Measurements from ENCODE around the gene ACBD3.
A peak's percentile ranks its signal among the peaks of the same experiment; 100 is the strongest.

ACBD3 gene

GRCh38 chr1:226181996-226182714, 4.4 kb downstream of the ACBD3 start:
- peak; percentile 51 for TF ChIP-seq CTCF (conservative IDR thresholded peaks at IDR 0.05; ENCODE audit: low read depth, low read length)
- DNase-seq (ENCODE audit: low read depth) = peak; percentile 51
- peak overlapping the region; percentile 12 for H3K4me3 ChIP-seq (ENCODE audit: low read length)

GRCh38 chr1:226176870-226177269, 9.7 kb downstream of the ACBD3 start:
- no peak for TF ChIP-seq CTCF (conservative IDR thresholded peaks at IDR 0.05; ENCODE audit: low read depth, low read length)
- DNase-seq (ENCODE audit: low read depth) = no peak
- H3K4me3 ChIP-seq (ENCODE audit: low read length) = no peak overlapping the region

GRCh38 chr1:226172589-226172988, 14.0 kb downstream of the ACBD3 start:
- H3K4me3 ChIP-seq (ENCODE audit: low read length) = no peak overlapping the region
- TF ChIP-seq CTCF (conservative IDR thresholded peaks at IDR 0.05; ENCODE audit: low read depth, low read length) = no peak
- DNase-seq (ENCODE audit: low read depth) = no peak

GRCh38 chr1:226166341-226166740, 20.2 kb downstream of the ACBD3 start:
- TF ChIP-seq CTCF (conservative IDR thresholded peaks at IDR 0.05; ENCODE audit: low read depth, low read length) = no peak
- H3K4me3 ChIP-seq (ENCODE audit: low read length) = no peak overlapping the region
- no peak for DNase-seq (ENCODE audit: low read depth)

GRCh38 chr1:226164154-226164553, 22.4 kb downstream of the ACBD3 start:
- DNase-seq (ENCODE audit: low read depth) = no peak
- no peak for TF ChIP-seq CTCF (conservative IDR thresholded peaks at IDR 0.05; ENCODE audit: low read depth, low read length)
- no peak overlapping the region for H3K4me3 ChIP-seq (ENCODE audit: low read length)

- no peak for DNase-seq (ENCODE audit: low read depth)
- no peak overlapping the region for H3K4me3 ChIP-seq (ENCODE audit: low read length)
- TF ChIP-seq CTCF (conservative IDR thresholded peaks at IDR 0.05; ENCODE audit: low read depth, low read length) = no peak
Measured at GRCh38 chr1:226162898-226163297, 23.6 kb downstream of the ACBD3 start.

- DNase-seq (ENCODE audit: low read depth) = no peak
- no peak overlapping the region for H3K4me3 ChIP-seq (ENCODE audit: low read length)
- TF ChIP-seq CTCF (conservative IDR thresholded peaks at IDR 0.05; ENCODE audit: low read depth, low read length) = no peak
Measured at GRCh38 chr1:226158983-226159382, 27.6 kb downstream of the ACBD3 start.

Measured in retinal pigment epithelial cell (primary cell).